H9 (cell line): ENCODE data around the gene ACOXL. TPM values are rescaled to one million over a fixed set of nuclear protein-coding genes. Genes with fewer than 3 reads are reported as not detected.

Experiments
- DNase-seq: peaks from one replicate; pipeline ENCODE4 v3.0.0-alpha.2; 2017
- H2AFZ ChIP-seq: one replicate; pipeline ENCODE4 v1.6.1; 2013; ENCODE audit warnings: mild to moderate bottlenecking, low read length, control low read depth, moderate library complexity
- H2AK5ac ChIP-seq: 2 replicates; pipeline ENCODE4 v1.6.1; 2013; ENCODE audit warnings: low read length, control low read depth, mixed read lengths; ENCODE audit not compliant: insufficient read length
- H2BK120ac ChIP-seq: one replicate; pipeline ENCODE4 v1.6.1; 2013; ENCODE audit warnings: low read depth, mild to moderate bottlenecking, low read length, control low read depth, inconsistent platforms; ENCODE audit not compliant: poor library complexity, severe bottlenecking
- H2BK12ac ChIP-seq: 2 replicates; pipeline ENCODE4 v1.6.1; 2013; ENCODE audit warnings: low read length, control low read depth, mixed read lengths, low read depth; ENCODE audit not compliant: insufficient read length
- H2BK15ac ChIP-seq: 2 replicates; pipeline ENCODE4 v1.6.1; 2013; ENCODE audit warnings: low read depth, low read length, control low read depth
- H2BK20ac ChIP-seq: one replicate; pipeline ENCODE4 v1.6.1; 2013; ENCODE audit warnings: low read depth, mild to moderate bottlenecking, low read length, control low read depth, inconsistent platforms; ENCODE audit not compliant: poor library complexity, severe bottlenecking
- H2BK5ac ChIP-seq: 2 replicates; pipeline ENCODE4 v1.6.1; 2013; ENCODE audit warnings: low read length, control low read depth, mixed read lengths; ENCODE audit not compliant: insufficient read length
- H3K14ac ChIP-seq: 2 replicates; pipeline ENCODE4 v1.6.1; 2013; ENCODE audit warnings: low read length, control low read depth; ENCODE audit not compliant: insufficient read depth
- H3K18ac ChIP-seq: 2 replicates; pipeline ENCODE4 v1.6.1; 2013; ENCODE audit warnings: low read depth, mild to moderate bottlenecking, mixed read lengths, low read length, control low read depth; ENCODE audit not compliant: insufficient read length
- H3K23ac ChIP-seq: 2 replicates; pipeline ENCODE4 v1.6.1; 2013; ENCODE audit warnings: low read length, control low read depth, mixed read lengths, low read depth; ENCODE audit not compliant: insufficient read length
- H3K23me2 ChIP-seq: 2 replicates; pipeline ENCODE4 v1.6.1; 2013; ENCODE audit warnings: low read depth, mild to moderate bottlenecking, mixed read lengths, low read length, control low read depth; ENCODE audit not compliant: insufficient read length, poor library complexity, severe bottlenecking
- H3K27ac ChIP-seq: 2 replicates; pipeline ENCODE4 v1.5.1; 2013; ENCODE audit warnings: low read length, control low read depth, mixed read lengths, low read depth; ENCODE audit not compliant: insufficient read length
- H3K27me3 ChIP-seq: 2 replicates; pipeline ENCODE4 v1.6.1; 2013; ENCODE audit warnings: low read length, control low read depth, inconsistent platforms; ENCODE audit not compliant: insufficient read depth
- H3K4ac ChIP-seq: 2 replicates; pipeline ENCODE4 v1.6.1; 2013; ENCODE audit warnings: low read depth, mild to moderate bottlenecking, control low read depth, inconsistent platforms, low read length, moderate library complexity
- H3K4me1 ChIP-seq: 2 replicates; pipeline ENCODE4 v1.6.1; 2013; ENCODE audit warnings: low read length, control low read depth, inconsistent platforms; ENCODE audit not compliant: insufficient read depth
- H3K4me2 ChIP-seq: 2 replicates; pipeline ENCODE4 v1.6.1; 2013; ENCODE audit warnings: low read length, control low read depth, mixed read lengths; ENCODE audit not compliant: insufficient read length, insufficient read depth
- H3K56ac ChIP-seq: 2 replicates; pipeline ENCODE4 v1.6.1; 2013; ENCODE audit warnings: low read depth, mild to moderate bottlenecking, mixed read lengths, low read length, control low read depth; ENCODE audit not compliant: insufficient read length
- H3K79me1 ChIP-seq: 2 replicates; pipeline ENCODE4 v1.6.1; 2013; ENCODE audit warnings: low read depth, mild to moderate bottlenecking, moderate library complexity, low read length, control low read depth, inconsistent platforms; ENCODE audit not compliant: insufficient read depth, poor library complexity, severe bottlenecking
- H3K79me2 ChIP-seq: 2 replicates; pipeline ENCODE4 v1.6.1; 2013; ENCODE audit warnings: low read length, control low read depth, inconsistent platforms; ENCODE audit not compliant: insufficient read depth
- H3K9ac ChIP-seq: 2 replicates; pipeline ENCODE4 v1.6.1; 2013; ENCODE audit warnings: low read length, control low read depth, mixed read lengths; ENCODE audit not compliant: insufficient read length; ENCODE audit errors: extremely low read depth
- H3K9me3 ChIP-seq: one replicate; pipeline ENCODE4 v1.6.1; 2013; ENCODE audit warnings: low read depth, low read length, inconsistent platforms; ENCODE audit not compliant: control insufficient read depth
- H3T11ph ChIP-seq: one replicate; pipeline ENCODE4 v1.6.1; 2013; ENCODE audit warnings: mild to moderate bottlenecking, low read length, control low read depth, inconsistent platforms
- H4K20me1 ChIP-seq: one replicate; pipeline ENCODE4 v1.6.1; 2013; ENCODE audit not compliant: control insufficient read depth, insufficient read length, insufficient read depth
- H4K5ac ChIP-seq: 2 replicates; pipeline ENCODE4 v1.6.1; 2013; ENCODE audit warnings: low read depth, mild to moderate bottlenecking, mixed read lengths, low read length, control low read depth; ENCODE audit not compliant: insufficient read length
- H4K8ac ChIP-seq: replicated peaks from 2 replicates; pipeline ENCODE4 v1.6.1; 2013; ENCODE audit warnings: low read length, control low read depth, mixed read lengths, low read depth; ENCODE audit not compliant: insufficient read length
- H4K91ac ChIP-seq: 2 replicates; pipeline ENCODE4 v1.6.1; 2013; ENCODE audit warnings: low read depth, mild to moderate bottlenecking, moderate library complexity, mixed read lengths, low read length, control low read depth; ENCODE audit not compliant: insufficient read length
- H3K27ac Mint-ChIP-seq, 3 experiments: 2 replicates in 2 of 3; 3 replicates in 1 of 3; pipeline ENCODE4 v1.8.0; 2020 to 2021; ENCODE audit warnings: mixed read lengths in 3 of 3, mild to moderate bottlenecking in 1 of 3, moderate library complexity in 1 of 3
- H3K27me3 Mint-ChIP-seq: 2 replicates; pipeline ENCODE4 v1.8.0; 2021; ENCODE audit warnings: low read depth, mild to moderate bottlenecking, moderate library complexity, mixed read lengths
- H3K36me3 Mint-ChIP-seq, 3 experiments: 2 replicates in 2 of 3; 3 replicates in 1 of 3; pipeline ENCODE4 v1.8.0; 2020 to 2021; ENCODE audit warnings: low read depth in 3 of 3, mixed read lengths in 3 of 3; ENCODE audit not compliant: insufficient read depth in 1 of 3
- H3K4me1 Mint-ChIP-seq, 2 experiments: 2 replicates each; pipeline ENCODE4 v1.8.0; 2020; ENCODE audit warnings: mixed read lengths in 2 of 2
- H3K4me3 Mint-ChIP-seq, 2 experiments: 2 replicates in 1 of 2; 3 replicates in 1 of 2; pipeline ENCODE4 v1.8.0; 2020 to 2021; ENCODE audit warnings: mild to moderate bottlenecking in 2 of 2, mixed read lengths in 2 of 2, moderate library complexity in 1 of 2
- H3K9me3 Mint-ChIP-seq, 2 experiments: 2 replicates in 1 of 2; 3 replicates in 1 of 2; pipeline ENCODE4 v1.8.0; 2020; ENCODE audit warnings: mild to moderate bottlenecking in 2 of 2, mixed read lengths in 2 of 2, moderate library complexity in 1 of 2
- CTCF ChIP-seq: fragments of 200-600 bp; sonication (generic); conservative IDR thresholded peaks from 3 replicates; pipeline ENCODE4 v1.8.0; 2021; ENCODE audit warnings: antibody characterized with exemption, mild to moderate bottlenecking
- WGBS: extraction: QIAGEN DNeasy Blood & Tissue Kit; methylation state at CpG from one replicate; pipeline ENCODE4 v1.1.7; 2013; ENCODE audit warnings: missing lambda C conversion rate, low lambda C conversion rate, mixed read lengths; ENCODE audit not compliant: insufficient read length; ENCODE audit errors: extremely low coverage; 5-methylcytosine and 5-hydroxymethylcytosine counted together
- total RNA-seq: library from RNA; stranded (reverse); gene quantifications from 2 replicates; pipeline ENCODE4 v1.2.1, GENCODE V29; 2021

The ACOXL gene
- total RNA-seq, 1 experiment from 2014 or later, result 37.6 TPM

GRCh38 chr2:111156529-111156928, 424.2 kb downstream of the ACOXL start:
- H3K4me3 Mint-ChIP-seq, result no peak overlapping the region
- no peaks in the 10 kb centered on the region for H4K20me1 ChIP-seq

More at GRCh38 chr2:111156529-111156928, 424.2 kb downstream of the ACOXL start:
- H3K27me3 ChIP-seq, result no peaks in the 10 kb centered on the region
- Mint-ChIP-seq H3K4me1 (peaks cover 19 to 30% of the 10 kb centered on the region in 2 experiments), H3K36me3 (peaks cover 25 to 81% (median 67%) of the 10 kb centered on the region in 3 experiments; a peak in 6 of 7 replicates), H3K27ac (no peak overlapping the region), H3K27me3 (no peaks in the 10 kb centered on the region), H3K9me3 (no peaks in the 10 kb centered on the region)
- no peak overlapping the region for H3T11ph ChIP-seq
- no peak overlapping the region for H4K8ac ChIP-seq
- H3K9me3 ChIP-seq, result no peaks in the 10 kb centered on the region
- WGBS, result no CpG with 5 or more reads among the region's 8 CpGs
- H3K4me2 ChIP-seq, result no peak overlapping the region
- H3K18ac ChIP-seq, result no peak overlapping the region
- no peak overlapping the region for H3K56ac ChIP-seq
- no peak overlapping the region for H3K4ac ChIP-seq
- H3K27ac ChIP-seq, result no peak overlapping the region
- no peak overlapping the region for H2AK5ac ChIP-seq
- DNase-seq, result no peak
- H4K91ac ChIP-seq, result no peak overlapping the region
- no peak overlapping the region for H2BK120ac ChIP-seq
- H2AFZ ChIP-seq, result no peak overlapping the region
- no peak for TF ChIP-seq CTCF
- no peak overlapping the region for H2BK5ac ChIP-seq
- peaks cover 9% of the 10 kb centered on the region for H3K79me1 ChIP-seq
- no peak overlapping the region for H3K9ac ChIP-seq
- peaks cover 3% of the 10 kb centered on the region; the same call in 1 of the 2 replicates for H3K4me1 ChIP-seq
- H3K14ac ChIP-seq, result no peak overlapping the region
- H3K79me2 ChIP-seq, result no peaks in the 10 kb centered on the region
- H2BK15ac ChIP-seq, result no peak overlapping the region
- H3K23me2 ChIP-seq, result no peaks in the 10 kb centered on the region
- H4K5ac ChIP-seq, result no peak overlapping the region
- no peak overlapping the region for H3K23ac ChIP-seq
- no peak overlapping the region for H2BK20ac ChIP-seq
- no peak overlapping the region for H2BK12ac ChIP-seq
